Measurements from ENCODE around the gene KCNMA1. TPM values are rescaled to one million over a fixed set of nuclear protein-coding genes. Genes with fewer than 3 reads are reported as not detected.

Gene KCNMA1
- total and polyA plus RNA-seq, 7 donors: 15.3 to 427 (median 256) TPM

- peaks cover 0 to 14% (median 8%) of the 10 kb centered on the region in 4 donors for H3K4me1 ChIP-seq
- DNase-seq: no peak
- no peaks in the 10 kb centered on the region for H3K9me3 ChIP-seq
- H3K27me3 ChIP-seq: no peaks in the 10 kb centered on the region
- no peak overlapping the region for H3K27ac ChIP-seq
- TF ChIP-seq POLR2AphosphoS5 (IDR thresholded peaks at IDR 0.05) (no peak), EP300 (IDR thresholded peaks at IDR 0.05) (no peak), CTCF (IDR thresholded peaks at IDR 0.05) (no peak), POLR2A (IDR thresholded peaks at IDR 0.05) (no peak)
- no peak overlapping the region for H3K4me3 ChIP-seq
- intact Hi-C loops (cut with DNase I): no loop called here
- no peaks in the 10 kb centered on the region for H3K36me3 ChIP-seq
Observed at GRCh38 chr10:77332256-77332655, 305.4 kb downstream of the KCNMA1 start.

DNA sequence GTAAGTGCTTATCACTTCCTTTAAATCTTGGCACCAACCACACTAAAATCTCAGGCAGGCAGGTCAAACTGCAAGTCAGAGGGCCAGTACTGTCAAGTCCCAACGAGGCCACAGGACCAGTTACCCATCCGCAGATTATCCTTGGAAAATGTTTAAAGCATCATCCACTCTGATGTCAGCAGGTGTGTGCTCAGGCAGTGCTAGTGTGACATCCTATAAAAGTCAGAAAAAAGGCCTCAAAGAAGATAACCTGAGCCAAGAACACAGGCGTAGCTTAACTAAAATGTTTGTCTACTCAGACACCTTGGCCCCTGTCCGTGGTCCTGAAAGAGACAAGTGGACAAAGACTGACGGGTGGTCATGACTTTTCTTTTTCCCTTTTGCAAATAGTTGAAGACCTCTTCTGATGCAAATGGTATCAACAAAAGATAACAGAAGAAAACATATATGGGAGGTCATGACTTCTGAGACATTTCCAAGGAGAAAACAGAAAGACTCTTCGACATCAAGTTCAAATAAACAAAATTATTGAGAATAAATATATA lies 309.3 kb downstream of the KCNMA1 start:
- intact Hi-C loops (cut with DNase I): no loop called here
- TF ChIP-seq POLR2AphosphoS5 (IDR thresholded peaks at IDR 0.05): no peak
- TF ChIP-seq POLR2A (IDR thresholded peaks at IDR 0.05): no peak
- 37 to 58% methylated on average over 6 of the region's 6 CpGs for WGBS, 2 donors
- H3K27ac ChIP-seq: no peak overlapping the region
- peaks cover 0 to 35% (median 22%) of the 10 kb centered on the region in 4 donors for H3K4me1 ChIP-seq
- H3K9me3 ChIP-seq: no peaks in the 10 kb centered on the region
- no peaks in the 10 kb centered on the region for H3K27me3 ChIP-seq
- H3K36me3 ChIP-seq: no peaks in the 10 kb centered on the region
- DNase-seq: no peak
- no peak overlapping the region for H3K4me3 ChIP-seq

DNA sequence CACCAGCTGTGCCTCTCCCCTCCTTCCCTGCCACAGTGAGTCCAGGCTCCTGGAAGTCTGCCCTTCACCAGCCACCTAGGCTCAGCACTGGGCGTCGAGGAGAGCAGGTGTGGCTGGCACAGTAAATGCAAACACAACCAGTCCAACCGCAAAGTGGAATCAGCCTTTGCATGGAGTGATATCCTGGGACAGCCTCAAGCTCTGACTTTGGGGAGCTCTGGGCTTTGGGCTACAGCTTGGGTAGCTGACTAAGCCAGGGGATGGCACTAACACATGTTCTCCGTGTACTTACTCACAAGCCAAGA lies 312.4 kb downstream of the KCNMA1 start:
- Histone ChIP-seq H3K27me3 (no peaks in the 10 kb centered on the region), H3K36me3 (no peaks in the 10 kb centered on the region), H3K4me1 (peaks cover 0 to 35% (median 31%) of the 10 kb centered on the region in 4 donors), H3K9me3 (no peaks in the 10 kb centered on the region), H3K4me3 (no peak overlapping the region), H3K27ac (no peak overlapping the region)
- no peak for DNase-seq
- intact Hi-C loops (cut with DNase I): no loop called here
- 27 to 68% methylated on average over 4 of the region's 4 CpGs for WGBS, 2 donors
- TF ChIP-seq POLR2AphosphoS5 (IDR thresholded peaks at IDR 0.05) (no peak), POLR2A (IDR thresholded peaks at IDR 0.05) (no peak), CTCF (IDR thresholded peaks at IDR 0.05) (no peak), EP300 (IDR thresholded peaks at IDR 0.05) (no peak)

GRCh38 chr10:77321838-77322237 lies 315.8 kb downstream of the KCNMA1 start:
- Histone ChIP-seq H3K4me3 (no peak overlapping the region), H3K4me1 (peaks cover 0 to 54% (median 43%) of the 10 kb centered on the region in 4 donors), H3K27me3 (no peaks in the 10 kb centered on the region), H3K9me3 (no peaks in the 10 kb centered on the region), H3K27ac (peak overlapping the region in 2 of 4 donors; percentile 55 to 58), H3K36me3 (no peaks in the 10 kb centered on the region)
- intact Hi-C loops (cut with DNase I): loop anchor here (5.0 kb wide), 1 partner anchor 50 kb away; no protein-coding TSS in a partner anchor
- no peak for DNase-seq
- 67 to 77% methylated on average over 3 of the region's 3 CpGs for WGBS, 2 donors
- TF ChIP-seq POLR2A (IDR thresholded peaks at IDR 0.05) (no peak), EP300 (IDR thresholded peaks at IDR 0.05) (no peak)

DNA sequence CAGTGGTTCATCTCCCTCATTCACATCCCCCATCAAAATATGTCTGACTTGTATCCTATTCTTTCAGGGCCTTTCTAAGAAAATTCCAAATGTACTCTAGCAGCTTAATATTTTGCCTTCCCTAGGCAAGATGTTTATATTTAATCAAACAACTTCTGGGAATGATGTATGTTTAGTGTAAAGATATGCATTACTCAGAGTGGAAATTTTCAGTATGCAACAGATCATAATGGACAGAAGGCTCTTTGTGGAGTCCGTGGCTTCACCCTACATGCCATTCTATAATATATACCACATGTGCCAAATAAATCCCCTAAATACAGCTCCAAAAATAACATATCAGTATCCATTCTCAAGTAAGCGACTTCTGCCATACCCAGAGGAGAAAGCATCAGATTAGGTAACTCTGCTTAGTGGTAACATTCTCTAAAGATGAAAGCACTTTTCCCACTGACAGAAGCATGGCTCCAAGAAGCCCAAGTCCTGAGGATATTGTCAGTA lies 316.6 kb downstream of the KCNMA1 start:
- no peak for DNase-seq
- peak overlapping the region in 2 of 4 donors; percentile 55 to 58 for H3K27ac ChIP-seq
- peaks cover 0 to 49% (median 37%) of the 10 kb centered on the region in 4 donors for H3K4me1 ChIP-seq
- H3K36me3 ChIP-seq: no peaks in the 10 kb centered on the region
- intact Hi-C loops (cut with DNase I): loop anchor here (5.0 kb wide), 1 partner anchor 51 kb away; no protein-coding TSS in a partner anchor
- no peak overlapping the region for H3K4me3 ChIP-seq
- TF ChIP-seq EP300 (IDR thresholded peaks at IDR 0.05) (no peak), CTCF (IDR thresholded peaks at IDR 0.05) (no peak), POLR2AphosphoS5 (IDR thresholded peaks at IDR 0.05) (no peak), POLR2A (IDR thresholded peaks at IDR 0.05) (no peak)
- WGBS, 2 donors: 65 to 73% methylated on average over 2 of the region's 2 CpGs
- no peaks in the 10 kb centered on the region for H3K27me3 ChIP-seq
- H3K9me3 ChIP-seq: no peaks in the 10 kb centered on the region

- Histone ChIP-seq H3K4me1 (peaks cover 0 to 45% (median 27%) of the 10 kb centered on the region in 4 donors), H3K4me3 (no peak overlapping the region), H3K36me3 (no peaks in the 10 kb centered on the region), H3K27me3 (no peaks in the 10 kb centered on the region), H3K27ac (peak overlapping the region in 2 of 4 donors; percentile 55 to 58), H3K9me3 (no peaks in the 10 kb centered on the region)
- no peak for TF ChIP-seq CTCF (IDR thresholded peaks at IDR 0.05)
- TF ChIP-seq POLR2AphosphoS5 (IDR thresholded peaks at IDR 0.05): no peak
- TF ChIP-seq POLR2A (IDR thresholded peaks at IDR 0.05): no peak
- no peak for TF ChIP-seq EP300 (IDR thresholded peaks at IDR 0.05)
- 77 to 90% methylated on average over 3 of the region's 3 CpGs for WGBS, 2 donors
- intact Hi-C loops (cut with DNase I): no loop called here
- DNase-seq: no peak
Observed at GRCh38 chr10:77319557-77319956, 318.1 kb downstream of the KCNMA1 start.
